HepG2 (cell line): ENCODE data around the gene RARA. TPM values are rescaled to one million over a fixed set of nuclear protein-coding genes. Genes with fewer than 3 reads are reported as not detected.
A peak's percentile ranks its signal among the peaks of the same experiment; 100 is the strongest.

Source experiments
- ATF4 ChIP-seq, 2 experiments: fragments of 450-650 bp in 1 of 2; sonication (generic) in 1 of 2; formaldehyde crosslinking; IDR thresholded peaks; 2 replicates each; pipeline versions ENCODE4 v1.5.0 to v1.8.0; 2020 to 2022; ENCODE audit warnings: mild to moderate bottlenecking in 1 of 2, missing genetic modification reagents in 1 of 2
- BCLAF1 ChIP-seq: fragments of 450-650 bp; IDR thresholded peaks from 2 replicates; pipeline ENCODE4 v1.6.1; 2017; ENCODE audit warnings: mild to moderate bottlenecking
- CBFB ChIP-seq: sonication (generic); formaldehyde crosslinking; IDR thresholded peaks from 2 replicates; pipeline ENCODE4 v1.4.0; 2020; ENCODE audit warnings: missing genetic modification reagents
- FIP1L1 ChIP-seq: fragments of 200-400 bp; formaldehyde crosslinking; IDR thresholded peaks from 2 replicates; pipeline ENCODE4 v1.6.1; 2018; ENCODE audit warnings: low read depth, mild to moderate bottlenecking, low read length, moderate library complexity, borderline replicate concordance; ENCODE audit not compliant: insufficient read depth
- HDAC2 ChIP-seq: sonication (generic); formaldehyde crosslinking; IDR thresholded peaks from 2 replicates; pipeline ENCODE4 v1.4.0; 2020; ENCODE audit warnings: missing genetic modification reagents
- HOXA5 ChIP-seq: sonication (generic); formaldehyde crosslinking; IDR thresholded peaks from 2 replicates; pipeline ENCODE4 v1.4.0; 2020; ENCODE audit warnings: missing genetic modification reagents
- KAT7 ChIP-seq: IDR thresholded peaks from 2 replicates; pipeline ENCODE4 v1.6.1; 2018; ENCODE audit warnings: borderline replicate concordance, missing compliant biosample characterization
- KAT8 ChIP-seq: IDR thresholded peaks from 2 replicates; pipeline ENCODE4 v1.6.1; 2016; ENCODE audit warnings: missing genetic modification reagents, missing compliant biosample characterization
- NCOA2 ChIP-seq: sonication (generic); formaldehyde crosslinking; IDR thresholded peaks from 2 replicates; pipeline ENCODE4 v1.8.0; 2022; ENCODE audit warnings: inconsistent platforms
- NFRKB ChIP-seq: fragments of 450-650 bp; IDR thresholded peaks from 2 replicates; pipeline ENCODE4 v1.6.1; 2017
- ONECUT2 ChIP-seq: sonication (generic); formaldehyde crosslinking; IDR thresholded peaks from 2 replicates; pipeline ENCODE4 v1.4.0; 2020; ENCODE audit warnings: missing genetic modification reagents
- PAX8 ChIP-seq: sonication (generic); formaldehyde crosslinking; IDR thresholded peaks from 2 replicates; pipeline ENCODE4 v1.8.0; 2022; ENCODE audit warnings: mild to moderate bottlenecking, missing genetic modification reagents, borderline replicate concordance
- PBX3 ChIP-seq: sonication (generic); formaldehyde crosslinking; IDR thresholded peaks from 2 replicates; pipeline ENCODE4 v1.8.1; 2023; ENCODE audit warnings: missing genetic modification reagents, inconsistent platforms, borderline replicate concordance
- POLR2A ChIP-seq, 2 experiments: IDR thresholded peaks; 2 replicates each; pipeline ENCODE4 v1.6.1; 2011; ENCODE audit warnings: low read depth in 2 of 2, low read length in 2 of 2, mild to moderate bottlenecking in 1 of 2, moderate library complexity in 1 of 2; ENCODE audit not compliant: insufficient read depth in 1 of 2
- RELA ChIP-seq: sonication (generic); formaldehyde crosslinking; IDR thresholded peaks from 2 replicates; pipeline ENCODE4 v1.4.0; 2020; ENCODE audit warnings: missing genetic modification reagents
- RFX3 ChIP-seq: IDR thresholded peaks from 2 replicates; pipeline ENCODE4 v1.6.1; 2016; ENCODE audit warnings: missing biosample characterization, missing genetic modification reagents
- SATB2 ChIP-seq: sonication (generic); formaldehyde crosslinking; IDR thresholded peaks from 2 replicates; pipeline ENCODE4 v1.5.0; 2020; ENCODE audit warnings: missing genetic modification reagents
- TAF15 ChIP-seq: fragments of 200-400 bp; formaldehyde crosslinking; IDR thresholded peaks from one replicate; pipeline ENCODE4 v1.6.1; 2018; ENCODE audit warnings: mild to moderate bottlenecking, low read depth, low read length; ENCODE audit not compliant: poor library complexity, severe bottlenecking
- ZBTB21 ChIP-seq: sonication (generic); formaldehyde crosslinking; IDR thresholded peaks from 2 replicates; pipeline ENCODE4 v1.4.0; 2020; ENCODE audit warnings: missing genetic modification reagents
- ZKSCAN8 ChIP-seq: IDR thresholded peaks from 2 replicates; pipeline ENCODE4 v1.6.1; 2016; ENCODE audit warnings: borderline replicate concordance, missing genetic modification reagents, missing compliant biosample characterization
- ZNF160 ChIP-seq: sonication (generic); formaldehyde crosslinking; IDR thresholded peaks from 2 replicates; pipeline ENCODE4 v1.8.0; 2022; ENCODE audit warnings: mild to moderate bottlenecking, inconsistent platforms, missing genetic modification reagents
- ZNF292 ChIP-seq: sonication (generic); formaldehyde crosslinking; IDR thresholded peaks from 2 replicates; pipeline ENCODE4 v1.8.1; 2022; ENCODE audit warnings: mild to moderate bottlenecking, low read depth, missing genetic modification reagents, borderline replicate concordance
- ZNF564 ChIP-seq: sonication (generic); formaldehyde crosslinking; IDR thresholded peaks from 2 replicates; pipeline ENCODE4 v1.8.1; 2023; ENCODE audit warnings: mild to moderate bottlenecking, missing genetic modification reagents
- ZNF629 ChIP-seq: sonication (generic); formaldehyde crosslinking; conservative IDR thresholded peaks from 2 replicates; pipeline ENCODE4 v1.5.0; 2020; ENCODE audit warnings: missing genetic modification reagents
- ZNF761 ChIP-seq: sonication (generic); formaldehyde crosslinking; conservative IDR thresholded peaks from 2 replicates; pipeline ENCODE4 v1.4.0; 2020; ENCODE audit warnings: mild to moderate bottlenecking, missing genetic modification reagents
- polyA plus RNA-seq, 8 experiments: library from polyadenylated mRNA; depleted of rRNA in 3 of 8; stranded (reverse) in 7 of 8; unstranded in 1 of 8; fragments of >200 nt; fragmentation: Illumina TruSeq in 4 of 8; extraction: Trizol in 4 of 8; gene quantifications; 2 replicates each; pipeline versions ENCODE4 v1.2.1 to v1.2.3, GENCODE V29; 2011 to 2016; ENCODE audit warnings: low read depth in 4 of 8, missing spikeins in 1 of 8, mixed read lengths in 1 of 8; ENCODE audit not compliant: insufficient read depth in 1 of 8
- total RNA-seq, 5 experiments: library from RNA; depleted of rRNA; stranded (reverse); fragments of >200 nt; fragmentation: Illumina TruSeq; extraction: Trizol; gene quantifications; 2 replicates each; pipeline ENCODE4 v1.2.3, GENCODE V29; 2016; ENCODE audit warnings: low read depth in 1 of 5

Gene RARA
- total and polyA plus RNA-seq, 2 of the 13 experiments (the other 11 are each of a cell fraction or from before 2014, with no cell fraction given), result 6.4 to 8.6 TPM

GRCh38 chr17:40287494-40288369 is 21.2 kb upstream of the RARA start, which contains the start of gene CDC6 (continued):
- no peak for TF ChIP-seq BCLAF1
- no peak for TF ChIP-seq PBX3 (CRISPR knock-in tag)
- no peak for TF ChIP-seq ONECUT2 (CRISPR knock-in tag)
- TF ChIP-seq POLR2A (IDR thresholded peaks at IDR 0.05; ENCODE audit: insufficient read depth in 1 of 2, low read depth in 2 of 2, low read length in 2 of 2), result peak; percentile 89 to 98
- peak; percentile 45; the same call in 1 of the 2 replicates for TF ChIP-seq RELA (CRISPR knock-in tag)
- TF ChIP-seq RFX3, result 0 out of 2 replicates have a peak, but pooled peaks have one; percentile 30
- 0 out of 2 replicates have a peak, but pooled peaks have one; percentile 75 for TF ChIP-seq ZNF761 (CRISPR knock-in tag)
- no peak; the same call in 1 of the 2 replicates for TF ChIP-seq ZNF292
- peak; percentile 67; the same call in 1 of the 2 replicates for TF ChIP-seq KAT7 (CRISPR knock-in tag)
- TF ChIP-seq TAF15, result no peak
- TF ChIP-seq HOXA5 (CRISPR knock-in tag), result peak; percentile 34; the same call in 1 of the 2 replicates
- peak; percentile 34; the same call in 1 of the 2 replicates for TF ChIP-seq NFRKB
- 0 out of 2 replicates have a peak, but pooled peaks have one; percentile 7 for TF ChIP-seq ZKSCAN8 (CRISPR knock-in tag)
- TF ChIP-seq ATF4 (CRISPR knock-in tag; IDR thresholded peaks at IDR 0.05), result peak in 1 of 2 experiments; percentile 70; a peak in 2 of 4 replicates
- TF ChIP-seq KAT8 (CRISPR knock-in tag), result peak; percentile 87
- TF ChIP-seq CBFB (CRISPR knock-in tag), result peak; percentile 79; the same call in 1 of the 2 replicates
- no peak for TF ChIP-seq ZNF629
- TF ChIP-seq PAX8, result peak; percentile 43; the same call in 1 of the 2 replicates
- TF ChIP-seq NCOA2, result peak; percentile 52; the same call in 1 of the 2 replicates
- peak; percentile 91; the same call in 1 of the 2 replicates for TF ChIP-seq FIP1L1
- TF ChIP-seq SATB2 (CRISPR knock-in tag), result no peak
- TF ChIP-seq ZNF160 (CRISPR knock-in tag), result peak; percentile 86; the same call in 1 of the 2 replicates
- TF ChIP-seq HDAC2, result peak; percentile 75
- no peak for TF ChIP-seq ZBTB21 (CRISPR knock-in tag)
- no peak; the same call in 1 of the 2 replicates for TF ChIP-seq ZNF564 (CRISPR knock-in tag)
